ENCODE results near the gene INAVA. TPM values are rescaled to one million over a fixed set of nuclear protein-coding genes. Genes with fewer than 3 reads are reported as not detected.

INAVA gene
- total and polyA plus RNA-seq, 4 donors: 0.19 to 3.1 (median 0.50) TPM

GRCh38 chr1:200888349-200888838, 6.3 kb upstream of the INAVA start:
- DNase-seq (ENCODE audit: low spot score): no peak
- Histone ChIP-seq H3K27me3 (ENCODE audit: control insufficient read depth in 4 of 4, insufficient read depth in 4 of 4, low read length in 3 of 4) (no peaks in the 10 kb centered on the region), H3K9ac (ENCODE audit: low read depth in 1 of 2, low read length in 2 of 2) (no peak overlapping the region), H3K4me3 (ENCODE audit: low read depth in 1 of 3, low read length in 3 of 3) (no peak overlapping the region), H3K4me1 (ENCODE audit: control insufficient read depth in 4 of 4, insufficient read depth in 4 of 4, low read length in 3 of 4) (peaks cover 3 to 17% (median 11%) of the 10 kb centered on the region in 4 donors), H3K27ac (ENCODE audit: low read depth in 1 of 2, low read length in 2 of 2) (no peak overlapping the region), H3K9me3 (ENCODE audit: control insufficient read depth in 4 of 4, low read length in 3 of 4) (no peaks in the 10 kb centered on the region), H3K36me3 (ENCODE audit: control insufficient read depth in 4 of 4, insufficient read depth in 3 of 4, low read depth in 1 of 4, low read length in 3 of 4) (no peaks in the 10 kb centered on the region)
- WGBS: 48% methylated on average over 7 of the region's 7 CpGs
- TF ChIP-seq, protein P1, sequence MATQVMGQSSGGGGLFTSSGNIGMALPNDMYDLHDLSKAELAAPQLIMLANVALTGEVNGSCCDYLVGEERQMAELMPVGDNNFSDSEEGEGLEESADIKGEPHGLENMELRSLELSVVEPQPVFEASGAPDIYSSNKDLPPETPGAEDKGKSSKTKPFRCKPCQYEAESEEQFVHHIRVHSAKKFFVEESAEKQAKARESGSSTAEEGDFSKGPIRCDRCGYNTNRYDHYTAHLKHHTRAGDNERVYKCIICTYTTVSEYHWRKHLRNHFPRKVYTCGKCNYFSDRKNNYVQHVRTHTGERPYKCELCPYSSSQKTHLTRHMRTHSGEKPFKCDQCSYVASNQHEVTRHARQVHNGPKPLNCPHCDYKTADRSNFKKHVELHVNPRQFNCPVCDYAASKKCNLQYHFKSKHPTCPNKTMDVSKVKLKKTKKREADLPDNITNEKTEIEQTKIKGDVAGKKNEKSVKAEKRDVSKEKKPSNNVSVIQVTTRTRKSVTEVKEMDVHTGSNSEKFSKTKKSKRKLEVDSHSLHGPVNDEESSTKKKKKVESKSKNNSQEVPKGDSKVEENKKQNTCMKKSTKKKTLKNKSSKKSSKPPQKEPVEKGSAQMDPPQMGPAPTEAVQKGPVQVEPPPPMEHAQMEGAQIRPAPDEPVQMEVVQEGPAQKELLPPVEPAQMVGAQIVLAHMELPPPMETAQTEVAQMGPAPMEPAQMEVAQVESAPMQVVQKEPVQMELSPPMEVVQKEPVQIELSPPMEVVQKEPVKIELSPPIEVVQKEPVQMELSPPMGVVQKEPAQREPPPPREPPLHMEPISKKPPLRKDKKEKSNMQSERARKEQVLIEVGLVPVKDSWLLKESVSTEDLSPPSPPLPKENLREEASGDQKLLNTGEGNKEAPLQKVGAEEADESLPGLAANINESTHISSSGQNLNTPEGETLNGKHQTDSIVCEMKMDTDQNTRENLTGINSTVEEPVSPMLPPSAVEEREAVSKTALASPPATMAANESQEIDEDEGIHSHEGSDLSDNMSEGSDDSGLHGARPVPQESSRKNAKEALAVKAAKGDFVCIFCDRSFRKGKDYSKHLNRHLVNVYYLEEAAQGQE (IDR thresholded peaks at IDR 0.05): no peak
- no peak for TF ChIP-seq NR2F2 (IDR thresholded peaks at IDR 0.05)
- no peak for TF ChIP-seq EGR1 (IDR thresholded peaks at IDR 0.05; ENCODE audit: low read depth in 2 of 2)
- no peak for TF ChIP-seq RXRA (IDR thresholded peaks at IDR 0.05)
- TF ChIP-seq FOXA1 (IDR thresholded peaks at IDR 0.05): no peak
- TF ChIP-seq CTCF (IDR thresholded peaks at IDR 0.05; ENCODE audit: low read depth, low read length, missing input control): no peak

DNA sequence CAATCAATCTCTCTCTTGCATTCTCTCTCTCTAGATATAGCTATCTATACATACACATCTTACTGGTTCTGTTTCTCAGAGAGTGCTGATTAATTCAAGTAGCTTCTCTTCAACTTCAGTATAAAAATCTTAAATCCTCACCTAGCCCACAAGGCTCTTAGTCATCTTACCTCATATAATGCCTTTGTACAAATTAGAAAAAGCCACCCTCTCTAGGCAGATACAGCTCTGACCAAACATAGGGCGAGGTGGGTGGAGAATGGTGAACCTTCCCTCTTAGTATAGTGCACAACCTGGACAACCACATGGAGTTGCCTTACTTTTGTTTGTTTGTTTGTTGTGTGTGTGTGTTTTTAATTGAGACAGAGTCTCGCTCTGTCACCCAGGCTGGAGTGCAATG, 5.1 kb upstream of the INAVA start:
- WGBS: 95% methylated on average over 2 of the region's 2 CpGs
- Histone ChIP-seq H3K9me3 (ENCODE audit: control insufficient read depth in 4 of 4, low read length in 3 of 4) (no peaks in the 10 kb centered on the region), H3K4me1 (ENCODE audit: control insufficient read depth in 4 of 4, insufficient read depth in 4 of 4, low read length in 3 of 4) (peaks cover 3 to 17% (median 11%) of the 10 kb centered on the region in 4 donors), H3K9ac (ENCODE audit: low read depth in 1 of 2, low read length in 2 of 2) (no peak overlapping the region), H3K4me3 (ENCODE audit: low read depth in 1 of 3, low read length in 3 of 3) (no peak overlapping the region), H3K36me3 (ENCODE audit: control insufficient read depth in 4 of 4, insufficient read depth in 3 of 4, low read depth in 1 of 4, low read length in 3 of 4) (no peaks in the 10 kb centered on the region), H3K27me3 (ENCODE audit: control insufficient read depth in 4 of 4, insufficient read depth in 4 of 4, low read length in 3 of 4) (no peaks in the 10 kb centered on the region), H3K27ac (ENCODE audit: low read depth in 1 of 2, low read length in 2 of 2) (no peak overlapping the region)
- TF ChIP-seq, protein P1 (IDR thresholded peaks at IDR 0.05): no peak
- no peak for TF ChIP-seq HNF4G (IDR thresholded peaks at IDR 0.05)
- no peak for TF ChIP-seq JUND (IDR thresholded peaks at IDR 0.05)
- no peak for TF ChIP-seq TAF1 (conservative IDR thresholded peaks at IDR 0.05)
- TF ChIP-seq FOXA1 (IDR thresholded peaks at IDR 0.05): no peak
- TF ChIP-seq, protein P2, sequence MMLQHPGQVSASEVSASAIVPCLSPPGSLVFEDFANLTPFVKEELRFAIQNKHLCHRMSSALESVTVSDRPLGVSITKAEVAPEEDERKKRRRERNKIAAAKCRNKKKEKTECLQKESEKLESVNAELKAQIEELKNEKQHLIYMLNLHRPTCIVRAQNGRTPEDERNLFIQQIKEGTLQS (IDR thresholded peaks at IDR 0.05): no peak
- TF ChIP-seq GABPA (IDR thresholded peaks at IDR 0.05 in 1 of 2, conservative IDR thresholded peaks at IDR 0.05 in 1 of 2): no peak
- no peak for TF ChIP-seq EGR1 (IDR thresholded peaks at IDR 0.05; ENCODE audit: low read depth in 2 of 2)
- TF ChIP-seq CTCF (IDR thresholded peaks at IDR 0.05; ENCODE audit: low read depth, low read length, missing input control): no peak
- TF ChIP-seq NR2F2 (IDR thresholded peaks at IDR 0.05): no peak
- no peak for TF ChIP-seq YY1 (IDR thresholded peaks at IDR 0.05)
- TF ChIP-seq, protein P3, sequence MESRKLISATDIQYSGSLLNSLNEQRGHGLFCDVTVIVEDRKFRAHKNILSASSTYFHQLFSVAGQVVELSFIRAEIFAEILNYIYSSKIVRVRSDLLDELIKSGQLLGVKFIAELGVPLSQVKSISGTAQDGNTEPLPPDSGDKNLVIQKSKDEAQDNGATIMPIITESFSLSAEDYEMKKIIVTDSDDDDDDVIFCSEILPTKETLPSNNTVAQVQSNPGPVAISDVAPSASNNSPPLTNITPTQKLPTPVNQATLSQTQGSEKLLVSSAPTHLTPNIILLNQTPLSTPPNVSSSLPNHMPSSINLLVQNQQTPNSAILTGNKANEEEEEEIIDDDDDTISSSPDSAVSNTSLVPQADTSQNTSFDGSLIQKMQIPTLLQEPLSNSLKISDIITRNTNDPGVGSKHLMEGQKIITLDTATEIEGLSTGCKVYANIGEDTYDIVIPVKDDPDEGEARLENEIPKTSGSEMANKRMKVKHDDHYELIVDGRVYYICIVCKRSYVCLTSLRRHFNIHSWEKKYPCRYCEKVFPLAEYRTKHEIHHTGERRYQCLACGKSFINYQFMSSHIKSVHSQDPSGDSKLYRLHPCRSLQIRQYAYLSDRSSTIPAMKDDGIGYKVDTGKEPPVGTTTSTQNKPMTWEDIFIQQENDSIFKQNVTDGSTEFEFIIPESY (IDR thresholded peaks at IDR 0.05): no peak
- TF ChIP-seq HNF4A (conservative IDR thresholded peaks at IDR 0.05): no peak
- DNase-seq (ENCODE audit: low spot score): no peak

Measured in liver (tissue), 9 donors.